A549 (cell line): ENCODE results near the gene SAXO2. TPM values are rescaled to one million over a fixed set of nuclear protein-coding genes. Genes with fewer than 3 reads are reported as not detected.

Experiments
- ATAC-seq, 2 experiments: fragments of 200-7000 bp in 1 of 2; fragments of >200 bp in 1 of 2; cut with Nextera tagmentation in 1 of 2; cut with Tn5 transposase in 1 of 2; 3 replicates each; pipeline versions ENCODE4 v1.8.0 to v1.9.1; 2018 to 2020; ENCODE audit warnings: mild to moderate bottlenecking in 1 of 2, moderate library complexity in 1 of 2
- CTCF ChIA-PET: fragments of 300-600 bp; sonication (Branson Sonifier 250); formaldehyde crosslinking; extraction: SDS; loops from one replicate; lab custom pipeline; 2021; ENCODE audit warnings: antibody characterized with exemption, inconsistent platforms; lab: Yijun Ruan, JAX
- POLR2A ChIA-PET: fragments of 350-600 bp; formaldehyde crosslinking; extraction: SDS; loops from one replicate; lab custom pipeline; 2021; ENCODE audit warnings: antibody characterized with exemption, inconsistent platforms; lab: Yijun Ruan, JAX
- DNase-seq, 2 experiments: peaks; one replicate each; pipeline versions ENCODE4 v3.0.0 to v3.0.0-alpha.2; 2011 to 2016; ENCODE audit warnings: low read depth in 1 of 2, low spot score in 1 of 2
- FAIRE-seq: peaks from 2 replicates; lab custom pipeline; 2011; peaks lifted over from hg19 to GRCh38; lab: Jason Lieb, UNC
- H3K27ac ChIP-seq, 2 experiments: fragments of >200 bp; sonication (Bioruptor Twin); formaldehyde crosslinking; 3 replicates each; pipeline ENCODE4 v1.5.1; 2016 to 2017
- H3K4me1 ChIP-seq: fragments of >200 bp; sonication (Bioruptor Twin); formaldehyde crosslinking; 3 replicates; pipeline ENCODE4 v1.6.1; 2016
- H3K4me2 ChIP-seq: fragments of >200 bp; sonication (Bioruptor Twin); formaldehyde crosslinking; 3 replicates; pipeline ENCODE4 v1.6.1; 2016
- H3K4me3 ChIP-seq: fragments of >200 bp; sonication (Bioruptor Twin); formaldehyde crosslinking; 3 replicates; pipeline ENCODE4 v1.5.1; 2016
- H3K9me3 ChIP-seq: fragments of >200 bp; sonication (Bioruptor Twin); formaldehyde crosslinking; 3 replicates; pipeline ENCODE4 v1.6.1; 2016
- BCL3 ChIP-seq: fragments of >200 bp; sonication (Bioruptor Twin); formaldehyde crosslinking; IDR thresholded peaks from 3 replicates; pipeline ENCODE4 v1.6.1; 2016
- BHLHE40 ChIP-seq: IDR thresholded peaks from 2 replicates; pipeline ENCODE4 v1.6.1; 2012; ENCODE audit warnings: low read depth, low read length, inconsistent platforms
- CHD2 ChIP-seq: fragments of 150-350 bp; IDR thresholded peaks from 2 replicates; pipeline ENCODE4 v1.6.1; 2014; ENCODE audit warnings: low read length; ENCODE audit not compliant: partially characterized antibody
- E2F6 ChIP-seq: IDR thresholded peaks from 2 replicates; pipeline ENCODE4 v1.6.1; 2012; ENCODE audit warnings: low read depth, borderline replicate concordance
- FOSB ChIP-seq: fragments of 250-450 bp; sonication (Bioruptor Pico); IDR thresholded peaks from 2 replicates; pipeline ENCODE4 v1.5.0; 2020; ENCODE audit warnings: mild to moderate bottlenecking, moderate library complexity
- HDAC2 ChIP-seq: fragments of 200-600 bp; sonication (generic); IDR thresholded peaks from 2 replicates; pipeline ENCODE4 v1.6.1; 2016
- HMGXB4 ChIP-seq: fragments of 250-450 bp; sonication (Bioruptor Pico); IDR thresholded peaks from 2 replicates; pipeline ENCODE4 v1.5.0; 2021; ENCODE audit warnings: mild to moderate bottlenecking, moderate library complexity, borderline replicate concordance
- HOXB13 ChIP-seq: fragments of 250-450 bp; sonication (Bioruptor Pico); IDR thresholded peaks from 2 replicates; pipeline ENCODE4 v1.5.0; 2020; ENCODE audit warnings: low read depth, mild to moderate bottlenecking, moderate library complexity
- JUN ChIP-seq, 2 experiments: fragments of >200 bp; sonication (Bioruptor Twin); formaldehyde crosslinking; IDR thresholded peaks; 2 replicates in 1 of 2; 3 replicates in 1 of 2; pipeline ENCODE4 v1.6.1; 2016 to 2017
- JUNB ChIP-seq: fragments of >200 bp; sonication (Bioruptor Twin); formaldehyde crosslinking; IDR thresholded peaks from 2 replicates; pipeline ENCODE4 v1.6.1; 2016
- MAFK ChIP-seq: fragments of 450-650 bp; IDR thresholded peaks from 2 replicates; pipeline ENCODE4 v1.6.1; 2014; ENCODE audit not compliant: partially characterized antibody
- MYC ChIP-seq: IDR thresholded peaks from 2 replicates; pipeline ENCODE4 v1.6.1; 2012; ENCODE audit warnings: mild to moderate bottlenecking, inconsistent platforms, low read length, improper control_type of control experiment, borderline replicate concordance
- NR3C1 ChIP-seq: fragments of >200 bp; sonication (Bioruptor Twin); formaldehyde crosslinking; IDR thresholded peaks from 3 replicates; pipeline ENCODE4 v1.6.1; 2017
- RFX5 ChIP-seq: fragments of 450-650 bp; IDR thresholded peaks from 2 replicates; pipeline ENCODE4 v1.7.1; 2014; ENCODE audit warnings: antibody characterized with exemption, mild to moderate bottlenecking, moderate library complexity
- SREBF2 ChIP-seq: fragments of 450-650 bp; IDR thresholded peaks from 2 replicates; pipeline ENCODE4 v1.6.1; 2014; ENCODE audit warnings: mild to moderate bottlenecking, moderate library complexity
- USF2 ChIP-seq: fragments of 450-650 bp; IDR thresholded peaks from 2 replicates; pipeline ENCODE4 v1.6.1; 2014; ENCODE audit warnings: antibody characterized with exemption
- WGBS: methylation state at CpG from one replicate; pipeline ENCODE4 v1.1.6; 2017; ENCODE audit errors: missing lambda C conversion rate; 5-methylcytosine and 5-hydroxymethylcytosine counted together
- polyA plus RNA-seq, 4 experiments: library from polyadenylated mRNA; depleted of rRNA in 3 of 4; stranded (reverse); fragments of >200 nt; fragmentation: RNase III in 1 of 4; extraction: RNeasy Plus Mini Kit Qiagen cat#74134 plus additional on column Dnase treatment in 1 of 4; gene quantifications; 2 replicates in 3 of 4; 3 replicates in 1 of 4; pipeline ENCODE4 v1.2.3, GENCODE V29; 2011 to 2017
- TF ChIP-seq, protein P1 (sequence below): fragments of >200 bp; sonication (Bioruptor Twin); formaldehyde crosslinking; IDR thresholded peaks from 2 replicates; pipeline ENCODE4 v1.6.1; 2016
- TF ChIP-seq, protein P2 (sequence below): fragments of 250-450 bp; sonication (Bioruptor Pico); IDR thresholded peaks from 2 replicates; pipeline ENCODE4 v1.5.0; 2020; ENCODE audit warnings: low read depth, mild to moderate bottlenecking, moderate library complexity

Gene SAXO2
- polyA plus RNA-seq, 2 of the 4 experiments (the other 2 are of a cell fraction): 1.1 to 2.5 TPM

GRCh38 chr15:82305621-82306048 is 43.0 kb downstream of the SAXO2 start:
- 58% methylated on average over 5 of the region's 7 CpGs for WGBS
- TF ChIP-seq BCL3 (no peak), MYC (no peak), HMGXB4 (CRISPR knock-in tag) (no peak), E2F6 (no peak), JUNB (no peak), BHLHE40 (no peak), MAFK (no peak), JUN (IDR thresholded peaks at IDR 0.05) (no peak), CHD2 (no peak), SREBF2 (no peak), NR3C1 (no peak), HOXB13 (CRISPR knock-in tag) (no peak), HDAC2 (no peak), FOSB (CRISPR knock-in tag) (no peak)
- TF ChIP-seq, protein P1, sequence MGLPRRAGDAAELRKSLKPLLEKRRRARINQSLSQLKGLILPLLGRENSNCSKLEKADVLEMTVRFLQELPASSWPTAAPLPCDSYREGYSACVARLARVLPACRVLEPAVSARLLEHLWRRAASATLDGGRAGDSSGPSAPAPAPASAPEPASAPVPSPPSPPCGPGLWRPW: no peak
- Histone ChIP-seq H3K9me3 (peaks cover 6% of the 10 kb centered on the region; the same call in 2 of the 3 replicates), H3K4me1 (no peaks in the 10 kb centered on the region), H3K4me2 (no peak overlapping the region), H3K27ac (no peak overlapping the region), H3K4me3 (no peak overlapping the region)
- no peak for FAIRE-seq
- DNase-seq: no peak
- ATAC-seq: no peak
- ChIA-PET POLR2A (no interaction called here), CTCF (no interaction called here)

GRCh38 chr15:82306791-82307713 is 44.4 kb downstream of the SAXO2 start:
- 59% methylated on average over 15 of the region's 16 CpGs for WGBS
- POLR2A ChIA-PET: no interaction called here
- Histone ChIP-seq H3K9me3 (peaks cover 11% of the 10 kb centered on the region; the same call in 2 of the 3 replicates), H3K4me1 (no peaks in the 10 kb centered on the region), H3K4me2 (no peak overlapping the region), H3K4me3 (no peak overlapping the region), H3K27ac (no peak overlapping the region)
- peak; percentile 45 to 54; a peak in 3 of 6 replicates for ATAC-seq
- no peak for FAIRE-seq
- CTCF ChIA-PET: interaction anchor here (0.9 kb wide), 1 partner anchor 26 kb away, joined by 3 read pairs; no protein-coding TSS in a partner anchor
- TF ChIP-seq HDAC2 (no peak), RFX5 (no peak), USF2 (no peak), FOSB (CRISPR knock-in tag) (no peak)
- TF ChIP-seq, protein P2, sequence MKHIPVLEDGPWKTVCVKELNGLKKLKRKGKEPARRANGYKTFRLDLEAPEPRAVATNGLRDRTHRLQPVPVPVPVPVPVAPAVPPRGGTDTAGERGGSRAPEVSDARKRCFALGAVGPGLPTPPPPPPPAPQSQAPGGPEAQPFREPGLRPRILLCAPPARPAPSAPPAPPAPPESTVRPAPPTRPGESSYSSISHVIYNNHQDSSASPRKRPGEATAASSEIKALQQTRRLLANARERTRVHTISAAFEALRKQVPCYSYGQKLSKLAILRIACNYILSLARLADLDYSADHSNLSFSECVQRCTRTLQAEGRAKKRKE (CRISPR knock-in tag): no peak
- DNase-seq: no peak
